Lung (tissue), 12 donors: ENCODE results near the gene CRTAC1. TPM values are rescaled to one million over a fixed set of nuclear protein-coding genes. Genes with fewer than 3 reads are reported as not detected.

Experiments used
- ATAC-seq: fragments of 200-7000 bp; cut with Tn5 transposase; one replicate; pipeline ENCODE4 v1.9.1; 2020; ENCODE audit warnings: moderate number of reproducible peaks; ENCODE audit not compliant: insufficient read depth, low FRiP score
- DNase-seq, 3 donors: peaks; one replicate each; pipeline ENCODE4 v3.0.0-alpha.2; 2013 to 2017
- H3K27ac ChIP-seq, 2 donors: one replicate each; pipeline ENCODE4 v1.5.1; 2013; ENCODE audit warnings: mild to moderate bottlenecking in 2 of 2, moderate library complexity in 2 of 2, control low read depth in 1 of 2, inconsistent platforms in 1 of 2, low read depth in 1 of 2, low read length in 1 of 2
- H3K27me3 ChIP-seq, 3 donors: one replicate each; pipeline ENCODE4 v1.5.1; 2013; ENCODE audit warnings: low read length in 2 of 3; ENCODE audit not compliant: control insufficient read depth in 3 of 3, insufficient read depth in 3 of 3
- H3K36me3 ChIP-seq, 4 donors: one replicate each; pipeline ENCODE4 v1.5.1; 2013; ENCODE audit warnings: low read length in 4 of 4, mild to moderate bottlenecking in 1 of 4, moderate library complexity in 1 of 4; ENCODE audit not compliant: control insufficient read depth in 4 of 4, insufficient read depth in 4 of 4
- H3K4me1 ChIP-seq, 5 donors: one replicate each; pipeline ENCODE4 v1.5.1; 2013; ENCODE audit warnings: low read length in 5 of 5, mild to moderate bottlenecking in 2 of 5, moderate library complexity in 1 of 5; ENCODE audit not compliant: control insufficient read depth in 5 of 5, insufficient read depth in 5 of 5
- H3K4me3 ChIP-seq: one replicate; pipeline ENCODE4 v1.5.1; 2013; ENCODE audit warnings: mild to moderate bottlenecking, control low read depth, moderate library complexity
- H3K9ac ChIP-seq, 2 donors: one replicate each; pipeline ENCODE4 v1.5.1; 2013; ENCODE audit warnings: low read length in 2 of 2, control low read depth in 1 of 2; ENCODE audit not compliant: insufficient read depth in 1 of 2
- H3K9me3 ChIP-seq, 4 donors: one replicate each; pipeline ENCODE4 v1.5.1; 2013; ENCODE audit warnings: low read length in 3 of 4, mild to moderate bottlenecking in 1 of 4, moderate library complexity in 1 of 4; ENCODE audit not compliant: control insufficient read depth in 4 of 4, insufficient read depth in 3 of 4
- WGBS, 2 donors: extraction: QIAGEN DNeasy Blood & Tissue Kit; methylation state at CpG; one replicate each; pipeline ENCODE4 v1.1.7; 2013; 5-methylcytosine and 5-hydroxymethylcytosine counted together
- polyA plus RNA-seq, 2 donors: library from polyadenylated mRNA; stranded (reverse); fragments of 200-250 nt; gene quantifications; one replicate each; pipeline ENCODE4 v1.2.1, GENCODE V29; 2013
- total RNA-seq, 2 donors: library from RNA; depleted of rRNA in 1 of 2; stranded (reverse); fragments of >200 nt in 1 of 2; gene quantifications; one replicate each; pipeline ENCODE4 v1.2.1, GENCODE V29; 2014 to 2021
- TF ChIP-seq, protein P1 (sequence below): IDR thresholded peaks from 2 replicates; pipeline ENCODE4 v1.5.1; 2012; ENCODE audit warnings: mild to moderate bottlenecking; ENCODE audit errors: control extremely low read depth, extremely low read depth
- donor health status: control.
- donor health status: control.
- donor health status: Bipolar disorder and iron deficiency.
- donor health status: healthy.
- donor health status: DM: yes; HTN: yes; CAD: no.

CRTAC1 gene
- total and polyA plus RNA-seq, 4 donors, result 45.8 to 82.4 (median 54.3) TPM

DNA sequence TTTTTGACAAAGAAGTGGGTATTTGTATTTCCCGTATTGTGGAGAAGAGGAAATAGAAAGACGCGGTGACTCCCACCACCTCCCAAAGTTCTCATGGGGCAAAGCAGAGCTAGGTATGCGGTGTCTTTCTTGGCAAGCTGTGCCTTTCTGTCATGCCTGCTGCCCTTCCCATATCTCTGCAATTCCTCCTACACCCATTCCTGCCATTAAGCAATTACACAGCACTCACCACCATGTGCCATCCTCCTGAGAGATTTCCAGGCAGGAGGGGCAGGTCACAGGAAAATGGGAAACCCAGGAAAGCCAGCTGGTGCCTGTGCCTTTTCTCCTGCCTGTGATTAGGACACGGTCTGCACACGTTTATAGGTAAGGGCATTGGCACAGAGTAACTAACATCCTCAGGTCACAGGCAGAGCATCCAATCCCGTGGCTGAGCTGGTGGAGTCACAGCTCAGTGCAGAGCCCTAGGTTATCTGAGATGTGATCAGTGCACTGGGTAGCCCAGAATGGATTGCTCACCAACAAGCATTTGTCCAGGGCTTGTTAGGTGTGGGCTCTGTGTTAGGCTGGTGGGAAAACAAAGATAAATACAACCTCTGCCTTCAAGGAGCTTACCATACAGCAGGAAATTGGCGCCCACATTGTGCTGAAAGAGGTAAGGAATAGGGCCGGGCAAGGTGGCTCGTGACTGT is 9.4 kb upstream of the CRTAC1 start:
- 61 to 63% methylated on average over 10 of the region's 10 CpGs for WGBS, 2 donors
- Histone ChIP-seq H3K9me3 (peaks cover 0 to 7% (median 0%) of the 10 kb centered on the region in 4 donors), H3K9ac (no peak overlapping the region), H3K27me3 (peaks cover 2 to 61% (median 47%) of the 10 kb centered on the region in 3 donors), H3K27ac (no peak overlapping the region), H3K36me3 (no peaks in the 10 kb centered on the region), H3K4me3 (no peak overlapping the region), H3K4me1 (no peaks in the 10 kb centered on the region)
- no peak for ATAC-seq
- no peak for DNase-seq
- TF ChIP-seq, protein P1, sequence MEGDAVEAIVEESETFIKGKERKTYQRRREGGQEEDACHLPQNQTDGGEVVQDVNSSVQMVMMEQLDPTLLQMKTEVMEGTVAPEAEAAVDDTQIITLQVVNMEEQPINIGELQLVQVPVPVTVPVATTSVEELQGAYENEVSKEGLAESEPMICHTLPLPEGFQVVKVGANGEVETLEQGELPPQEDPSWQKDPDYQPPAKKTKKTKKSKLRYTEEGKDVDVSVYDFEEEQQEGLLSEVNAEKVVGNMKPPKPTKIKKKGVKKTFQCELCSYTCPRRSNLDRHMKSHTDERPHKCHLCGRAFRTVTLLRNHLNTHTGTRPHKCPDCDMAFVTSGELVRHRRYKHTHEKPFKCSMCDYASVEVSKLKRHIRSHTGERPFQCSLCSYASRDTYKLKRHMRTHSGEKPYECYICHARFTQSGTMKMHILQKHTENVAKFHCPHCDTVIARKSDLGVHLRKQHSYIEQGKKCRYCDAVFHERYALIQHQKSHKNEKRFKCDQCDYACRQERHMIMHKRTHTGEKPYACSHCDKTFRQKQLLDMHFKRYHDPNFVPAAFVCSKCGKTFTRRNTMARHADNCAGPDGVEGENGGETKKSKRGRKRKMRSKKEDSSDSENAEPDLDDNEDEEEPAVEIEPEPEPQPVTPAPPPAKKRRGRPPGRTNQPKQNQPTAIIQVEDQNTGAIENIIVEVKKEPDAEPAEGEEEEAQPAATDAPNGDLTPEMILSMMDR, result no peak

DNA sequence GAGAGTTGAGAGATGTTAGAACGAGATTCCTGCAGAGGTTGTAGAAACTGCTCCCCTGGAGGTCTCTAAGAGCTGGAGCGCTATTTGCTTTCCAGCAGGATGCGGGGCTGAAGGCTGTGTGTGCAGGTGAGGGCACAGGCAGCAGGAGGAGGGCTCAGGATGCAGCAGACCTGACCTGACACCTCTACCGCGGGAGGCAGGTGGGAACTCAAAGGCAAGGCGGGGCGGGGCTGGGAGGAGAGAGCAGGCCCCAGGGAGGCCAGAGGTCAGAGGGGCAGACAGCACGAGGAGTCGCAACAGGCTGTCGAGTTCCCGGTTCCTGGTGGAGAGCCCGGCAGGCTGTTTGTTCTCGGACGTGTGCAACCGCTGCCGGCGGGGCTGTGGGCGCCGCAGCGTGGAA is 7.9 kb upstream of the CRTAC1 start:
- TF ChIP-seq, protein P1, result no peak
- WGBS, 2 donors, result 6 to 7% methylated on average over 20 of the region's 20 CpGs
- Histone ChIP-seq H3K36me3 (no peaks in the 10 kb centered on the region), H3K27me3 (peaks cover 0 to 74% (median 51%) of the 10 kb centered on the region in 3 donors), H3K27ac (no peak overlapping the region), H3K9ac (no peak overlapping the region), H3K4me3 (no peak overlapping the region), H3K4me1 (no peaks in the 10 kb centered on the region), H3K9me3 (peaks cover 0 to 4% (median 0%) of the 10 kb centered on the region in 4 donors)
- DNase-seq (no peak), ATAC-seq (no peak)

DNA sequence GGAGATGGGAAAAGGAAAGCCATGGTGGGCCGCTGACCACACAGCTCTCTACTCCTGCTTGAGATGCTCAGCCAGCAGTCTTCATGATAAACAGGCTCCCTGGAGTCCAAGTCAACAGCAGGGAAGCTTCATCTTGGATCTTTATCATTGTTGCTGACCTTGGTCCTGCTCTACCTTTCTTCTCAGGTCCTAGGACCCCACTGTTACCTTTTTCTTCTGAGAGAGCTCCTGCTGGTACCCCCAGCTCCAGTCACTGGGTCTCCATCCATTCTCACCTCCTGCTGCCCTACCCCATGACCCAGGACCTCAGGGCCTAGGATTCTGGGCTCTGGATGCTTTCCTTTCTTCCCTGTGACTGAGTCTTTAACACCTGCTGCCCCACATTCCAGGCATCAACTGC is 5.2 kb upstream of the CRTAC1 start:
- peaks cover 3 to 87% (median 60%) of the 10 kb centered on the region in 3 donors for H3K27me3 ChIP-seq
- ATAC-seq (no peak), DNase-seq (no peak)

More for the DNA sequence above, 5.2 kb upstream of the CRTAC1 start:
- Histone ChIP-seq H3K27ac (no peak overlapping the region), H3K9ac (no peak overlapping the region), H3K36me3 (no peaks in the 10 kb centered on the region), H3K4me3 (no peak overlapping the region), H3K9me3 (peaks cover 0 to under 1% (median 0%) of the 10 kb centered on the region in 4 donors), H3K4me1 (peaks cover 0 to 6% (median 0%) of the 10 kb centered on the region in 5 donors)
- WGBS, 2 donors, result 63 to 71% methylated on average over 1 of the region's 1 CpG
- TF ChIP-seq, protein P1, result no peak
